ENCODE results near the gene SLC37A2.

Gene SLC37A2

GRCh38 chr11:125076378-125076945, 13.4 kb downstream of the SLC37A2 start:
- no peak for TF ChIP-seq CTCF (IDR thresholded peaks at IDR 0.05; ENCODE audit: low read depth, low read length)
- Histone ChIP-seq H3K9me3 (no peaks in the 10 kb centered on the region), H3K4me3 (ENCODE audit: low read depth, low read length) (no peak overlapping the region), H3K36me3 (no peaks in the 10 kb centered on the region), H3K27me3 (peaks cover 23% of the 10 kb centered on the region), H3K4me1 (no peaks in the 10 kb centered on the region)
- no peak for DNase-seq

- H3K27me3 ChIP-seq, result peaks cover 15% of the 10 kb centered on the region; the same call in 1 of the 2 replicates
- no peaks in the 10 kb centered on the region for H3K36me3 ChIP-seq
- H3K9me3 ChIP-seq, result no peaks in the 10 kb centered on the region
- no peak for TF ChIP-seq CTCF (IDR thresholded peaks at IDR 0.05; ENCODE audit: low read depth, low read length)
- H3K4me3 ChIP-seq (ENCODE audit: low read depth, low read length), result no peak overlapping the region
- no peaks in the 10 kb centered on the region for H3K4me1 ChIP-seq
- DNase-seq, result no peak
Measured at GRCh38 chr11:125078016-125078415, 14.9 kb downstream of the SLC37A2 start.

GRCh38 chr11:125078516-125079140, 15.5 kb downstream of the SLC37A2 start:
- DNase-seq, result no peak
- Histone ChIP-seq H3K9me3 (no peaks in the 10 kb centered on the region), H3K36me3 (no peaks in the 10 kb centered on the region), H3K4me3 (ENCODE audit: low read depth, low read length) (no peak overlapping the region), H3K4me1 (no peaks in the 10 kb centered on the region), H3K27me3 (peaks cover 11% of the 10 kb centered on the region; the same call in 1 of the 2 replicates)
- TF ChIP-seq CTCF (IDR thresholded peaks at IDR 0.05; ENCODE audit: low read depth, low read length), result no peak

GRCh38 chr11:125079151-125079877, 16.2 kb downstream of the SLC37A2 start:
- Histone ChIP-seq H3K9me3 (no peaks in the 10 kb centered on the region), H3K4me3 (ENCODE audit: low read depth, low read length) (no peak overlapping the region), H3K36me3 (no peaks in the 10 kb centered on the region), H3K27me3 (0 out of 2 replicates have a peak, but pooled peaks cover 5% of the 10 kb centered on the region), H3K4me1 (no peaks in the 10 kb centered on the region)
- TF ChIP-seq CTCF (IDR thresholded peaks at IDR 0.05; ENCODE audit: low read depth, low read length), result no peak
- DNase-seq, result no peak

- Histone ChIP-seq H3K4me3 (ENCODE audit: low read depth, low read length) (no peak overlapping the region), H3K9me3 (no peaks in the 10 kb centered on the region), H3K4me1 (no peaks in the 10 kb centered on the region), H3K36me3 (no peaks in the 10 kb centered on the region), H3K27me3 (0 out of 2 replicates have a peak, but pooled peaks cover 2% of the 10 kb centered on the region)
- DNase-seq, result no peak
- no peak for TF ChIP-seq CTCF (IDR thresholded peaks at IDR 0.05; ENCODE audit: low read depth, low read length)
Measured at GRCh38 chr11:125079878-125080530, 16.9 kb downstream of the SLC37A2 start.
